ENCODE results near the gene RANBP17. TPM values are rescaled to one million over a fixed set of nuclear protein-coding genes. Genes with fewer than 3 reads are reported as not detected.

Gene RANBP17
- total RNA-seq, 2 donors from 2014 or later = 5.4 to 19.8 TPM

DNA sequence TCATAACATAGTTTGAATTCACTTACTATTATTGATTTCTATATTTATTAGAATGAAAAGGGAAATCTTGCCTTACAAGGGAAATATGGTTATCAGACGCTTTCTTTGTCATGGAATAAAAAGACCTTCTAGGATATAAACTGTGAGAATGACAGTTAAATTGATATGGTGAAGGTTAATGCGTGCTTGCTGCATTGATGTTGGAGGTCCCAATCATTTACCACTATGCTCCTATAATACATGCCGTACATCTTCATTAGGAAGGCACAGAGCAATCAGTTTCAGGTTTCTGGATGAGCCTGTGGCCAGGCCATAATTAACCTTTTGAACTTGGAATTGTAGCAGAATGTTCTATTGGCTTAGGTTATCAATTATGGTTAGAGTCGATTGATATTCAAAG lies 245.9 kb downstream of the RANBP17 start:
- H3K4me3 ChIP-seq = no peak overlapping the region
- no peak for DNase-seq (ENCODE audit: low spot score)
- no peaks in the 10 kb centered on the region for H3K9me3 ChIP-seq
- no peaks in the 10 kb centered on the region for H3K4me1 ChIP-seq (replicated peaks)
- intact Hi-C loops (cut with DNase I) = no loop called here
- WGBS = 95% methylated on average over 4 of the region's 4 CpGs
- no peaks in the 10 kb centered on the region for H3K36me3 ChIP-seq
- TF ChIP-seq POLR2A (IDR thresholded peaks at IDR 0.05) = no peak
- TF ChIP-seq, protein P1, sequence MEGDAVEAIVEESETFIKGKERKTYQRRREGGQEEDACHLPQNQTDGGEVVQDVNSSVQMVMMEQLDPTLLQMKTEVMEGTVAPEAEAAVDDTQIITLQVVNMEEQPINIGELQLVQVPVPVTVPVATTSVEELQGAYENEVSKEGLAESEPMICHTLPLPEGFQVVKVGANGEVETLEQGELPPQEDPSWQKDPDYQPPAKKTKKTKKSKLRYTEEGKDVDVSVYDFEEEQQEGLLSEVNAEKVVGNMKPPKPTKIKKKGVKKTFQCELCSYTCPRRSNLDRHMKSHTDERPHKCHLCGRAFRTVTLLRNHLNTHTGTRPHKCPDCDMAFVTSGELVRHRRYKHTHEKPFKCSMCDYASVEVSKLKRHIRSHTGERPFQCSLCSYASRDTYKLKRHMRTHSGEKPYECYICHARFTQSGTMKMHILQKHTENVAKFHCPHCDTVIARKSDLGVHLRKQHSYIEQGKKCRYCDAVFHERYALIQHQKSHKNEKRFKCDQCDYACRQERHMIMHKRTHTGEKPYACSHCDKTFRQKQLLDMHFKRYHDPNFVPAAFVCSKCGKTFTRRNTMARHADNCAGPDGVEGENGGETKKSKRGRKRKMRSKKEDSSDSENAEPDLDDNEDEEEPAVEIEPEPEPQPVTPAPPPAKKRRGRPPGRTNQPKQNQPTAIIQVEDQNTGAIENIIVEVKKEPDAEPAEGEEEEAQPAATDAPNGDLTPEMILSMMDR (IDR thresholded peaks at IDR 0.05) = no peak
- no peak for TF ChIP-seq POLR2AphosphoS5 (IDR thresholded peaks at IDR 0.05)
- no peaks in the 10 kb centered on the region for H3K27me3 ChIP-seq (replicated peaks; ENCODE audit: insufficient read depth)
- no peak overlapping the region for H3K27ac ChIP-seq

DNA sequence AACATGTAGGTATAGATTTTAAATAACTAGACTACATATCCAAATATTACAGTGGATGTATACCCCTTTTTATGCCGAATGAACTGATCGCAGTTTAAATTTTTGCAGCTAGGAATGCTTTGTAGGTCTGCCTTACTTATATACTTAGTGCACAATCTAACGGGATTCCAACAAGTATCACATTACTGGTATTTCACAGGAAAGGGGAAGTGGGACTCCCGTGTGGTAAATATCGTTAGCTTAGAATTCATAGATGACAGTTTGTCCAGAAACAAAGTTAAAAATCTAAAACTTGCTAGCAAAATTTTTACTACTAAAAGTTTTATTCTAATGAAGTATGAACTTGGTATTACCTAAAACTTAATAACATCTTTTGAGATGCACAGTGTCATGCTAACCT lies 253.7 kb downstream of the RANBP17 start:
- Histone ChIP-seq H3K27ac (no peak overlapping the region), H3K9me3 (no peaks in the 10 kb centered on the region), H3K4me1 (replicated peaks) (no peaks in the 10 kb centered on the region), H3K4me3 (no peak overlapping the region), H3K36me3 (no peaks in the 10 kb centered on the region), H3K27me3 (replicated peaks; ENCODE audit: insufficient read depth) (no peaks in the 10 kb centered on the region)
- intact Hi-C loops (cut with DNase I) = no loop called here
- DNase-seq (ENCODE audit: low spot score) = no peak
- WGBS = 82% methylated on average over 5 of the region's 5 CpGs
- TF ChIP-seq, protein P1 (IDR thresholded peaks at IDR 0.05) = no peak
- no peak for TF ChIP-seq POLR2AphosphoS5 (IDR thresholded peaks at IDR 0.05)
- no peak for TF ChIP-seq POLR2A (IDR thresholded peaks at IDR 0.05)

DNA sequence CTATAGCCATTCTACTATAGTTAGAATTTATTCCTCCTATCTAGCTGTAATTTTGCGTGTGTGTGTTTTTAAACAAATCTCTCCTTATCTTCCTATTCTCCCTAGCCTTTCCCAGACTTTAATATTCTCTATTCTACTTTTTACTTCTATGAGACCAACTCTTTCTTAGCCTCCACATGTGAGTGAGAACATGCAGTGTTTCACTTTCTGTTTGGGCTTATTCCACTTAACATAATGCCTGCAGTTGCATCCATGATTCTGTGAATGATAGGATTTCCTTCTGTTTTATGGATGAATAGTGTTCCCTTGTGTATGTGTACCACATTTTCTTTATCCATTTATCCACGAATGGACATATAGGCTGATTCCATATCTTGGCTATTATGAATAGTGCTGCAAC lies 254.9 kb downstream of the RANBP17 start:
- Histone ChIP-seq H3K9me3 (no peaks in the 10 kb centered on the region), H3K4me3 (no peak overlapping the region), H3K27ac (no peak overlapping the region), H3K4me1 (replicated peaks) (no peaks in the 10 kb centered on the region), H3K27me3 (replicated peaks; ENCODE audit: insufficient read depth) (no peaks in the 10 kb centered on the region), H3K36me3 (no peaks in the 10 kb centered on the region)
- TF ChIP-seq POLR2AphosphoS5 (IDR thresholded peaks at IDR 0.05) = no peak
- TF ChIP-seq POLR2A (IDR thresholded peaks at IDR 0.05) = no peak
- TF ChIP-seq, protein P1 (IDR thresholded peaks at IDR 0.05) = no peak
- intact Hi-C loops (cut with DNase I) = no loop called here
- 93% methylated on average over 2 of the region's 2 CpGs for WGBS
- DNase-seq (ENCODE audit: low spot score) = no peak

DNA sequence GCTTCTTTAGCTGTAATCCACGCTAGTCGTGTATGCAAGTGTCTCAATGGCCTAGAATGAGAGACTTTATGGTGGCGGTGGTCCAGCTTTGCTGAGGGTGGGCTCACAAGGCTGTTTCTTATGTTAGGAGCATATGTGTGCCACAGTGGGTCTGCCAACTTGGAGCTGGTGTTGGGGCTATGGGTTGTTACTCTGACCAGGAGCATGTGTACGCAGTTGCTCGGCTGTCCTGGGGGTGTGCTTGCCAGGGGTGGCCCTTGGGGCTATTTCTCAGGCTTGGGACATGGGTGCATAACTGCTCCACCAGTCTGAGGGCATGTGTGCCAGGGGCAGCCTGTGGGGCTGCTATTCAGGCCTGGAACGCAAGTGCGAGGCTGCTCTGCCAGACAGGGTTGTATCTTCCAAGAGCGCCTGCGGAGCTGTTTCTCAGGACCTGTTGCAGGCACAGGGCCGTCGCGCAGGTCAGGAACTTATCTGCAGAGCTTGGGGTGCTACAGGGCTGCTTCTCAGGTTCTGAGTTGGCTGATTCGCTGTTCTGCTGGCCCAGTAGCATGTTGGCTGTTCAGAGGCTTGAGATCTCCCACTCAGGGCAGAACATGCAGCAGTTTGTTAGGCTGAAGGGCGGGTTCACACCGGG lies 259.3 kb downstream of the RANBP17 start:
- Histone ChIP-seq H3K27ac (no peak overlapping the region), H3K4me3 (no peak overlapping the region), H3K4me1 (replicated peaks) (no peaks in the 10 kb centered on the region), H3K27me3 (replicated peaks; ENCODE audit: insufficient read depth) (no peaks in the 10 kb centered on the region), H3K36me3 (no peaks in the 10 kb centered on the region), H3K9me3 (no peaks in the 10 kb centered on the region)
- intact Hi-C loops (cut with DNase I) = no loop called here
- no peak for DNase-seq (ENCODE audit: low spot score)
- 91% methylated on average over 15 of the region's 15 CpGs for WGBS
- no peak for TF ChIP-seq POLR2A (IDR thresholded peaks at IDR 0.05)
- TF ChIP-seq, protein P1 (IDR thresholded peaks at IDR 0.05) = no peak
- TF ChIP-seq POLR2AphosphoS5 (IDR thresholded peaks at IDR 0.05) = no peak

DNA sequence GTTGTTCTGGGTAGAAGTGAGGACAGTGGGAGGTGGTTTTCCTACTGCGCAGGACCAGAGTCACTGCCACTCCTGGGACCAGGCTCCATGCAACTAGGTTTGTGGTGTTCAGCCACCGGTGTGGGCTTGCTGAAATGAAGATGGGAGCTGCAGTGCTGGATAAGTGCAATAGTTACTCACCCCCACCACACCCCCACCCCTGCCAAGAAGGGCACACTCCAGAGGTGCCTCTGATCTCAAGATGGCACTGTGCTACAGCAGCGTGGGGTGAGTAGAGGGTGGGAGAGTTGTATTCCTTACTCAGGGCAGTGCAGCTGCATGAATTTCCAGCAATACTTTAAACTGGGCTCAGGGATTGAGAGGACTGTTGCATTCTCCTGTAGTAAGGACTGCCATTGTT lies 259.8 kb downstream of the RANBP17 start:
- intact Hi-C loops (cut with DNase I) = no loop called here
- H3K4me1 ChIP-seq (replicated peaks) = no peaks in the 10 kb centered on the region
- H3K36me3 ChIP-seq = no peaks in the 10 kb centered on the region
- DNase-seq (ENCODE audit: low spot score) = no peak
- H3K9me3 ChIP-seq = no peaks in the 10 kb centered on the region
- no peaks in the 10 kb centered on the region for H3K27me3 ChIP-seq (replicated peaks; ENCODE audit: insufficient read depth)
- WGBS = 98% methylated on average over 3 of the region's 3 CpGs
- H3K27ac ChIP-seq = no peak overlapping the region
- H3K4me3 ChIP-seq = no peak overlapping the region
- TF ChIP-seq POLR2A (IDR thresholded peaks at IDR 0.05) (no peak), POLR2AphosphoS5 (IDR thresholded peaks at IDR 0.05) (no peak)
- TF ChIP-seq, protein P1 (IDR thresholded peaks at IDR 0.05) = no peak
